ENCODE data around the gene APOL6.
"Not testable (repeated sequence)": the region's sequence is repeated elsewhere in the genome, so short reads cannot be mapped to it uniquely, and the experiment has no call there.

APOL6 gene

GRCh38 chr22:35679492-35679891 is 31.2 kb downstream of the APOL6 start:
- not testable (repeated sequence) for DNase-seq (ENCODE audit: low spot score)

- no peak for DNase-seq (ENCODE audit: low spot score)
Measured at GRCh38 chr22:35681454-35682052, 33.3 kb downstream of the APOL6 start.

GRCh38 chr22:35683560-35683959 is 35.3 kb downstream of the APOL6 start:
- no peak for DNase-seq (ENCODE audit: low spot score)

- DNase-seq (ENCODE audit: low spot score) = peak; percentile 38
Measured at GRCh38 chr22:35684270-35684700, 36.0 kb downstream of the APOL6 start.

- no peak for DNase-seq (ENCODE audit: low spot score)
Measured at GRCh38 chr22:35684732-35685131, 36.5 kb downstream of the APOL6 start.

GRCh38 chr22:35685731-35686130 is 37.5 kb downstream of the APOL6 start:
- DNase-seq (ENCODE audit: low spot score) = no peak

GRCh38 chr22:35686298-35686697 is 38.1 kb downstream of the APOL6 start:
- no peak for DNase-seq (ENCODE audit: low spot score)

GRCh38 chr22:35687461-35687860 is 39.2 kb downstream of the APOL6 start:
- no peak for DNase-seq (ENCODE audit: low spot score)

- no peak for DNase-seq (ENCODE audit: low spot score)
Measured at GRCh38 chr22:35688913-35689675, 40.8 kb downstream of the APOL6 start.

GRCh38 chr22:35690001-35690400 is 41.8 kb downstream of the APOL6 start:
- DNase-seq (ENCODE audit: low spot score) = no peak

- DNase-seq (ENCODE audit: low spot score) = no peak
Measured at GRCh38 chr22:35695202-35695601, 47.0 kb downstream of the APOL6 start.

GRCh38 chr22:35697142-35697541 is 48.9 kb downstream of the APOL6 start:
- DNase-seq (ENCODE audit: low spot score) = no peak

GRCh38 chr22:35699852-35700251 is 51.6 kb downstream of the APOL6 start:
- DNase-seq (ENCODE audit: low spot score) = not testable (repeated sequence)

- no peak for DNase-seq (ENCODE audit: low spot score)
Measured at GRCh38 chr22:35703861-35704584, 55.8 kb downstream of the APOL6 start.

- DNase-seq (ENCODE audit: low spot score) = peak; percentile 75
Measured at GRCh38 chr22:35705141-35705540, 56.9 kb downstream of the APOL6 start.

GRCh38 chr22:35708453-35708852 is 60.2 kb downstream of the APOL6 start:
- no peak for DNase-seq (ENCODE audit: low spot score)

GRCh38 chr22:35708917-35709316 is 60.7 kb downstream of the APOL6 start:
- no peak for DNase-seq (ENCODE audit: low spot score)

- DNase-seq (ENCODE audit: low spot score) = no peak
Measured at GRCh38 chr22:35711336-35711735, 63.1 kb downstream of the APOL6 start.

- no peak for DNase-seq (ENCODE audit: low spot score)
Measured at GRCh38 chr22:35712672-35713071, 64.4 kb downstream of the APOL6 start.

GRCh38 chr22:35717572-35717971 is 69.3 kb downstream of the APOL6 start, which contains the start of gene APOL5:
TSS of gene APOL5 (plus strand) at chr22:35717872. CDS start at chr22:35717872, 0 bp downstream.
- no peak for DNase-seq (ENCODE audit: low spot score)
